HCT116 (cell line): ENCODE results near the gene TMPRSS3. TPM values are rescaled to one million over a fixed set of nuclear protein-coding genes. Genes with fewer than 3 reads are reported as not detected.

Experiments used
- ATAC-seq: fragments of 200-7000 bp; cut with Tn5 transposase; 2 replicates; pipeline ENCODE4 v1.9.1; 2020; ENCODE audit warnings: mild to moderate bottlenecking, moderate library complexity
- BruUV-seq: library from RNA; stranded (reverse); fragments of 400-500 nt; replicated peaks from 2 replicates; lab custom pipeline; 2021; lab: Mats Ljungman, UMichigan
- CTCF ChIA-PET: fragments of 300-600 bp; sonication (Branson Sonifier 250); formaldehyde crosslinking; loops from one replicate; lab custom pipeline; 2021; ENCODE audit warnings: antibody characterized with exemption; lab: Charles Lee
- POLR2A ChIA-PET: fragments of 300-600, 350-600 bp; sonication (Branson Sonifier 250); formaldehyde crosslinking; loops from one replicate; lab custom pipeline; 2021; ENCODE audit warnings: antibody characterized with exemption; lab: Charles Lee
- RAD21 ChIA-PET, 2 experiments: fragments of 300-600 bp; sonication (Branson Sonifier 250); formaldehyde crosslinking; loops; one replicate each; lab custom pipeline; 2023; ENCODE audit warnings: low total read pairs in 2 of 2; ENCODE audit not compliant: uncharacterized antibody in 2 of 2, unreplicated experiment in 2 of 2, low non-redundant PET in 1 of 2; lab: Charles Lee
- DNase-seq: peaks from one replicate; pipeline ENCODE4 v3.0.0-alpha.2; 2010; ENCODE audit warnings: low read depth, low spot score
- H2AFZ ChIP-seq: fragments of 200-600 bp; shearing (Covaris generic), sonication (generic); 2 replicates; pipeline ENCODE4 v1.6.1; 2017; ENCODE audit warnings: low read depth, mixed run types, mixed read lengths, antibody characterized with exemption, low read length; ENCODE audit not compliant: poor library complexity, severe bottlenecking
- H3K27ac ChIP-seq: 2 replicates; pipeline ENCODE4 v1.5.1; 2012; ENCODE audit warnings: low read depth, low read length
- H3K27me3 ChIP-seq: fragments of 200-600 bp; sonication (generic); 2 replicates; pipeline ENCODE4 v1.6.1; 2016; ENCODE audit warnings: mixed run types, low read length, mixed read lengths; ENCODE audit not compliant: insufficient read depth
- H3K36me3 ChIP-seq, 2 experiments: fragments of 200-500 bp in 1 of 2; fragments of 200-600 bp in 1 of 2; sonication (Bioruptor generic) in 1 of 2; sonication (generic) in 1 of 2; 2 replicates each; pipeline versions ENCODE4 v1.5.1 to v1.6.1; 2014 to 2016; ENCODE audit warnings: low read length in 2 of 2, inconsistent platforms in 1 of 2, mixed read lengths in 1 of 2, mixed run types in 1 of 2; ENCODE audit not compliant: insufficient read depth in 2 of 2, control insufficient read depth in 1 of 2
- H3K4me1 ChIP-seq, 2 experiments: fragments of 200-600 bp in 1 of 2; sonication (generic) in 1 of 2; 2 replicates each; pipeline versions ENCODE4 v1.5.1 to v1.6.1; 2012 to 2017; ENCODE audit warnings: low read length in 2 of 2, inconsistent platforms in 1 of 2, mild to moderate bottlenecking in 1 of 2, mixed read lengths in 1 of 2, mixed run types in 1 of 2, moderate library complexity in 1 of 2; ENCODE audit not compliant: insufficient read depth in 2 of 2, control insufficient read depth in 1 of 2
- H3K4me2 ChIP-seq: fragments of 200-600 bp; sonication (generic); 2 replicates; pipeline ENCODE4 v1.6.1; 2017; ENCODE audit warnings: mixed run types, low read length, mixed read lengths
- H3K4me3 ChIP-seq, 2 experiments: fragments of 200-600 bp in 1 of 2; sonication (generic) in 1 of 2; replicated peaks in 1 of 2; 2 replicates each; pipeline ENCODE4 v1.5.1; 2011 to 2016; ENCODE audit warnings: low read length in 2 of 2, control low read depth in 1 of 2, low read depth in 1 of 2, mild to moderate bottlenecking in 1 of 2, mixed read lengths in 1 of 2, mixed run types in 1 of 2
- H3K79me2 ChIP-seq: fragments of 200-600 bp; sonication (generic); 2 replicates; pipeline ENCODE4 v1.6.1; 2017; ENCODE audit warnings: mild to moderate bottlenecking, mixed run types, low read length, moderate library complexity, mixed read lengths; ENCODE audit not compliant: insufficient read depth
- H3K9ac ChIP-seq: fragments of 200-600 bp; sonication (generic); 2 replicates; pipeline ENCODE4 v1.6.1; 2016; ENCODE audit warnings: low read length, mixed read lengths
- H3K9me2 ChIP-seq: fragments of 200-600 bp; sonication (generic), shearing (Covaris generic); 2 replicates; pipeline ENCODE4 v1.6.1; 2017; ENCODE audit warnings: mixed run types, mild to moderate bottlenecking, moderate library complexity; ENCODE audit not compliant: insufficient read depth
- H3K9me3 ChIP-seq, 2 experiments: fragments of 200-500 bp in 1 of 2; fragments of 200-600 bp in 1 of 2; sonication (Bioruptor generic) in 1 of 2; sonication (generic) in 1 of 2; 2 replicates each; pipeline ENCODE4 v1.6.1; 2014 to 2017; ENCODE audit warnings: low read length in 2 of 2, mixed read lengths in 2 of 2, inconsistent platforms in 1 of 2, low read depth in 1 of 2, mild to moderate bottlenecking in 1 of 2, mixed run types in 1 of 2, moderate library complexity in 1 of 2; ENCODE audit not compliant: control insufficient read depth in 1 of 2, insufficient read depth in 1 of 2
- H4K20me1 ChIP-seq: fragments of 200-600 bp; sonication (generic), shearing (Covaris generic); 2 replicates; pipeline ENCODE4 v1.6.1; 2017; ENCODE audit warnings: mixed run types, mild to moderate bottlenecking, moderate library complexity; ENCODE audit not compliant: insufficient read depth
- ATF3 ChIP-seq: IDR thresholded peaks from 2 replicates; pipeline ENCODE4 v1.6.1; 2012
- CBX3 ChIP-seq: IDR thresholded peaks from 2 replicates; pipeline ENCODE4 v1.6.1; 2012; ENCODE audit warnings: low read depth
- CTCF ChIP-seq, 3 experiments: fragments of 200-600 bp in 1 of 3; sonication (generic) in 1 of 3; IDR thresholded peaks in 2 of 3; conservative IDR thresholded peaks in 1 of 3; 2 replicates each; pipeline ENCODE4 v1.5.1; 2012 to 2017; ENCODE audit warnings: low read depth in 2 of 3, low read length in 2 of 3, antibody characterized with exemption in 1 of 3, borderline replicate concordance in 1 of 3, control low read depth in 1 of 3, mild to moderate bottlenecking in 1 of 3, mixed read lengths in 1 of 3, mixed run types in 1 of 3, moderate library complexity in 1 of 3; ENCODE audit not compliant: insufficient read depth in 1 of 3
- EGR1 ChIP-seq: IDR thresholded peaks from 2 replicates; pipeline ENCODE4 v1.6.1; 2012; ENCODE audit warnings: low read depth
- ELF1 ChIP-seq: IDR thresholded peaks from 2 replicates; pipeline ENCODE4 v1.6.1; 2012; ENCODE audit warnings: low read depth, borderline replicate concordance
- EZH2phosphoT487 ChIP-seq: fragments of 200-600 bp; IDR thresholded peaks from 2 replicates; pipeline ENCODE4 v1.6.1; 2018; ENCODE audit warnings: antibody characterized with exemption, borderline replicate concordance
- POLR2AphosphoS5 ChIP-seq: IDR thresholded peaks from 2 replicates; pipeline ENCODE4 v1.6.1; 2011; ENCODE audit warnings: mild to moderate bottlenecking, low read depth, low read length, moderate library complexity
- RAD21 ChIP-seq: IDR thresholded peaks from 2 replicates; pipeline ENCODE4 v1.6.1; 2012; ENCODE audit warnings: low read depth, mild to moderate bottlenecking
- SIN3A ChIP-seq: IDR thresholded peaks from 2 replicates; pipeline ENCODE4 v1.6.1; 2012; ENCODE audit warnings: low read depth
- SRF ChIP-seq: IDR thresholded peaks from 2 replicates; pipeline ENCODE4 v1.6.1; 2012; ENCODE audit warnings: low read depth
- ZFX ChIP-seq: fragments of 450-650 bp; IDR thresholded peaks from 2 replicates; pipeline ENCODE4 v1.6.1; 2017
- intact Hi-C: fragments of 100-400 bp; cut with micrococcal nuclease; formaldehyde crosslinking; loops from 2 replicates; pipeline ENCODE4 v1.10.0; 2022
- total RNA-seq: library from RNA; stranded (reverse); gene quantifications from one replicate; pipeline ENCODE4 v1.2.1, GENCODE V29; 2021; ENCODE audit not compliant: unreplicated experiment

Gene TMPRSS3
- total RNA-seq, 1 experiment from 2014 or later: not detected

DNA sequence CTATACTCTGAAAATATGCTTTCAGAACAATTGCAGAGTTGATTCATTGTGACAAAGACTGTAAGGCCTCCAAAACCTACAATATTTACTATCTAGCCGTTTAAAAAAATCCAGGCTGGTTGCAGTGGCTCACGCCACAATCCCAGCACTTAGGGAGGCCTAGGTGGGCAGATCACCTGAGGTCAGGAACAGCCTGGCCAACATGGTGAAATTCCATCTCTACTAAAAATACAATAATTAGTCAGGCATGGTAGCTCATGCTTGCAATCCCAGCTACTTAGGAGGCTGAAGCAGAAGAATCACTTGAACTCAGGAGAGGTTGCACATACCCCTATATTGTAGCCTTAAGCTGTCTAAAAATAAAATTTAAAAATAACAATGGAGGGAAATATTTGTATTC is 39.8 kb downstream of the TMPRSS3 start (continued):
- TF ChIP-seq RAD21: no peak
- TF ChIP-seq EZH2phosphoT487: no peak
- TF ChIP-seq POLR2AphosphoS5: no peak

GRCh38 chr21:42353623-42354022 is 42.2 kb downstream of the TMPRSS3 start:
- H3K27me3 ChIP-seq: no peaks in the 10 kb centered on the region
- H3K4me3 ChIP-seq: no peak overlapping the region
- H3K4me2 ChIP-seq: no peak overlapping the region
- H2AFZ ChIP-seq: no peak overlapping the region
- RAD21 ChIA-PET: no interaction called here
- no peak for DNase-seq
- POLR2A ChIA-PET: no interaction called here
- no TSS peak for BruUV-seq
- H3K9me3 ChIP-seq: no peaks in the 10 kb centered on the region
- H4K20me1 ChIP-seq: no peaks in the 10 kb centered on the region
- CTCF ChIA-PET: no interaction called here
- TF ChIP-seq SIN3A (no peak), ZFX (no peak), EGR1 (no peak), CTCF (IDR thresholded peaks at IDR 0.05 in 2 of 3, conservative IDR thresholded peaks at IDR 0.05 in 1 of 3; ENCODE audit: borderline replicate concordance in 1 of 3, insufficient read depth in 1 of 3, low read depth in 2 of 3, low read length in 2 of 3) (no peak), ATF3 (no peak), SRF (no peak), CBX3 (no peak), ELF1 (no peak), EZH2phosphoT487 (no peak)
- no peak overlapping the region for H3K9ac ChIP-seq
- no peaks in the 10 kb centered on the region for H3K4me1 ChIP-seq
- no peak overlapping the region for H3K27ac ChIP-seq
- intact Hi-C loops: no loop called here
- H3K9me2 ChIP-seq: no peaks in the 10 kb centered on the region
- H3K79me2 ChIP-seq: no peaks in the 10 kb centered on the region
- no peak for ATAC-seq
- H3K36me3 ChIP-seq: no peaks in the 10 kb centered on the region
